Ovary (tissue), 3 donors: ENCODE measurements around the gene DIP2C.

Experiments
- CTCF ChIP-seq, 3 donors: fragments of 450-650 bp in 2 of 3; fragments of 200-600 bp in 1 of 3; IDR thresholded peaks; one replicate each; pipeline versions ENCODE4 v1.5.1 to v1.8.0; 2016 to 2022; ENCODE audit warnings: antibody characterized with exemption in 3 of 3, mild to moderate bottlenecking in 1 of 3
- EP300 ChIP-seq: sonication (generic); formaldehyde crosslinking; IDR thresholded peaks from one replicate; pipeline ENCODE4 v1.6.1; 2017; ENCODE audit warnings: antibody characterized with exemption
- donor health status: DM: no; HTN: no; CAD: no.

- no peak for TF ChIP-seq CTCF (IDR thresholded peaks at IDR 0.05)
- TF ChIP-seq EP300: no peak
Measured at GRCh38 chr10:625751-626711, 63.4 kb downstream of the DIP2C start.
